NCI-H2227 (cell line): ENCODE results near the gene KLRK1.
"Not testable (repeated sequence)": the region's sequence is repeated elsewhere in the genome, so short reads cannot be mapped to it uniquely, and the experiment has no call there.

ENCODE experiments used
- DNase-seq: peaks from one replicate; lab custom pipeline; 2025; ENCODE audit not compliant: unreplicated experiment; lab: John Stamatoyannopoulos, UW

The KLRK1 gene

DNA sequence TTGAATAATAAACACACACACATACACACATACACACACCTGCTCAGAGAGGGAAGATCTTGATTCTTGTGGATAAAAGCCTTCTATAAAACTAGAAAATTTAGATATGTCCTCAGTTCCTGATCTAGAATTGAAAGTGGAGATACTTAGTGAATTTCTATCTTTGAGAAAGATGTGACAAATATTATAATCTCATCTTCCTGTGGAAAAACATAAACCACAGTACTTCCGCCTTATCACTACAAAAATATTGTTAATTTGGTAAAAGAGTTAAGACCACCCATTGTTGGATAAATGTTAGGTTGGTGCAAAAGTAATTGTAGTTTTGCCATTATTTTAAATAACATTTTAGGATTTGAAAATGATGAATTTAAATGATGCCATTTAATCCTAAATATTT, at the start of gene KLRK1:
Gene KLRK1, minus strand, starts transcription at position 138 of the 400 bp plus-strand sequence. CDS start 1,231 bp downstream, outside the sequence.
- no peak for DNase-seq

DNA sequence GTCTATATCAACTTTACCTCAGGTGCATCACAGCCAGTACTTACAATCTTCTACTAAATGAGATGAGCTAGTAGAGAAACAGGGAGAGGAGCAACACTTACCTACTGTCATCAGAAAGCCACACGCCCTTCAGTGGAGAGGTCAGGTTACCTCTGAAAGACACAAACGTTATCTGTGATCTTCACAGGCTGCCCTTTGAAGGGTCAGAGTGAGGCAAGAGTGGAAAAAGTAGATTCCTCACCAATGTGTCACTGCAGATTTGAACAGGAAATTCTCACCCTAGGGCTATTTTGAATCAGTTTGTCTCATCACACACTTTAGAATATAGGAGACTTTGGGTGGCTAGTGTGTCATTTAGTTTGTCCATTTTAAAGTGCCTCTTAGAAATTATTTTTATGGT, 47.8 kb upstream of the KLRK1 start:
- DNase-seq: not testable (repeated sequence)

DNA sequence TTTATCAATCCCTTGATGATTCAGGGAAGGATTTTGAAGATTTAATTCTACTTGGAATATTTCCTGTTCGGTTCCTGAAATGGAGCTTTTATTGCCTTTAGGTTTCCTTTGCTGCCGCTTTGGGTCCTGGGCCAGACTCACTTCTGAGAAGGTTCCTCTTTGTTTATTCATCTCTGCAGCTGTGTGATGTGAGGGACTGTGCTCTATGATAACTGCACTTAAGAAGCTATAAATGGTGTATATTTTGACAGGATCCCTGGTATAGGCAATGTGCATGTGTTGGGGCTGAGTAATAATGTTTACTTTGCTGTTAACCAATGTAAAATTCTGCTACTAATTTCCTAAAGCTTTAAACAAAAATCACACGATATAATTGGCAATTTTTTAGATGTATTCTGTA, 46.0 kb upstream of the KLRK1 start, which contains the start of gene KLRC2:
Gene KLRC2, minus strand, starts transcription at position 195 of the 400 bp plus-strand sequence. Its CDS starts 24 bp downstream, at position 171.
- not testable (repeated sequence) for DNase-seq

DNA sequence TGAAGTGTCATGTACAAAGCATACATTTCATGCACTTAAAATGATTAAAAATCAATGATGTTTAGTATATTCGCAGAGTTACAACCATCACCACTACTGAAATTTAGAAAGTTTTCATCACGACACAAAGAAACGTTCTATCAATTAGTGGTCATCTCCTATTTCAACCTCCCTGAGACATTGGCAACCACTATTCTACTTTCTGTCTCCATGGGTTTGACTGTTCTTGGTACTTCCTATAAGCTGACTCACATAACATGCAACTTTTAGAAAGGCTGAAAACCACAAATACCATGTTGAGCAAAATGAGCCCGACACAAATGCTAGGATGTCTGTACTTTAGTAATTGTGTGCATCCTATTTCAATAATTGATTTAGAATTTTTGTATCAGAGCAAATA, 40.8 kb upstream of the KLRK1 start:
- not testable (repeated sequence) for DNase-seq

DNA sequence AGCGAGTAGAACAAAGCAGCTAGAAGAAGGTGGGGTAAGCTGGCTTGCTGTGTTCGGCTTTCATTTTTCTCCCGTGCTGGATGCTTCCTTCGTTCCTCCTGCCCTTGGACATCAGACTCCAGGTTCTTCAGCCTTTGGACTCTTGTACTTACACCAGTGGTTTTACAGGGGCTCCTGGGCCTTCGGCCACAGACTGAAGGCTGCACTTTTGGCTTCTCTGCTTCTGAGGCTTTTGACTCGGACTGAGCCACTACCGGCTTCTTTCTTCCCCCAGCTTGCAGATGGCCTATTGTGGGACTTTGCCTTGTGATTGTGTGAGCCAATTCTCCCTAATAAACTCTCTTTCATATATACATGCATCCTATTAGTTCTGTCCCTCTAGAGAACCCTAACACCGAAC, 36.1 kb upstream of the KLRK1 start:
- DNase-seq: not testable (repeated sequence)

DNA sequence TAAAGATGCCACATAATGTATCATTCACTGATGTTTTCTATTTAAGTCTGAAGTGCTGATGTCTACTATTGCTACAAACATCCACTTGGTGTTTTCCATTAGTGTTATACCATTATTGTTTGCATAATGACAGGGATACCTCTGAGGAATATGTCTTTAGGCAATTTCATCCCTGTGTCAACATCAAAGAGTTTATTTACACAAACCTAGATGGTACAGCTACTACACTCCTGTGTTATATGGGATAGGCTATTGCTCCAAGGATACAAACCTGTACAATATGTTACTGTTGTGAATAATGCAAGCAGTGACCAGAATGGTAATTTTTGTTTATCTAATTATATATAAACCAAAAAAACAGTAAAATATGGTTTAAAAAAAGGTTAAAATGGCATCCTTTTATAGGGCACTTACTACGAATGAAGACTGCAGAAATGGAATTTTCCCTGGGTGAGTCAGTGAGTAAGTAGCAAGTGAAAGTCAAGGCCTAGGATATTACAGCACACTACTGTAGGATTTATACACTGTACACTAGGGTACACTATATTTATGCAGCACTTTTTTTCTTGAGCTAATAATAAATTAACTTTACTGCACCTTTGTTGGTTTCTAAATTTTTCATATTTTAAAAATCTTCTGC, 34.5 kb upstream of the KLRK1 start:
- not testable (repeated sequence) for DNase-seq

DNA sequence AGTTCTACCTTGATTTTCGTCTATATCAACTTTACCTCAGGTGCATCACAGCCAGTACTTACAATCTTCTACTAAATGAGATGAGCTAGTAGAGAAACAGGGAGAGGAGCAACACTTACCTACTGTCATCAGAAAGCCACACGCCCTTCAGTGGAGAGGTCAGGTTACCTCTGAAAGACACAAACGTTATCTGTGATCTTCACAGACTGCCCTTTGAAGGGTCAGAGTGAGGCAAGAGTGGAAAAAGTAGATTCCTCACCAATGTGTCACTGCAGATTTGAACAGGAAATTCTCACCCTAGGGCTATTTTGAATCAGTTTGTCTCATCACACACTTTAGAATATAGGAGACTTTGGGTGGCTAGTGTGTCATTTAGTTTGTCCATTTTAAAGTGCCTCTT, 32.3 kb upstream of the KLRK1 start:
- DNase-seq: not testable (repeated sequence)

DNA sequence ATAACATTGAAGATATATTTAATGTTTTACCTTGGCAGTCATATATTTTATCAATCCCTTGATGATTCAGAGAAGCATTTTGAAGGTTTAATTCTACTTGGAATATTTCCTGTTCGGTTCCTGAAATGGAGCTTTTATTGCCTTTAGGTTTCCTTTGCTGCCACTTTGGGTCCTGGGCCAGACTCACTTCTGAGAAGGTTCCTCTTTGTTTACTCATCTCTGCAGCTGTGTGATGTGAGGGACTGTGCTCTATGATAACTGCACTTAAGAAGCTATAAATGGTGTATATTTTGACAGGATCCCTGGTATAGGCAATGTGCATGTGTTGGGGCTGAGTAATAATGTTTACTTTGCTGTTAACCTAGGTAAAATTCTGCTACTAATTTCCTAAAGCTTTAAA, 30.5 kb upstream of the KLRK1 start, which contains the start of gene KLRC3:
Gene KLRC3, minus strand, starts transcription at position 262 of the 400 bp plus-strand sequence. Its CDS starts 45 bp downstream, at position 217.
- DNase-seq: not testable (repeated sequence)

DNA sequence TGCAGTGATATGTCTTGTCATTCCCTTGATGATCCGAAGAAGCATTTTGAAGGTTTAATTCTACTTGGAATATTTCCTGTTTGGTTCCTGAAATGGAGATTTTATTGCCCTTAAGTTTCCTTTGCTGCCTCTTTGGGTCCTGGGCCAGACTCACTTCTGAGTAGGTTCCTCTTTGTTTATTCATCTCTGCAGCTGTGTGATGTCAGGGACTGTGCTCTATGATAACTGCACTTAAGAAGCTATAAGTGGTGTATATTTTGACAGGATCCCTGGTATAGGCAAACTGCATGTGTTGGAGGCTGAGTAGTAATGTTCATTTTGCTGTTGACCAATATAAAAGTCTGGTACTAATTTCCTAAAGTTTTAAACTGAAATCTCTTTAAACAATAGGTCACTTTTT, 19.6 kb upstream of the KLRK1 start, which contains the start of gene KLRC4:
Gene KLRC4, minus strand, starts transcription at position 366 of the 400 bp plus-strand sequence. Its CDS starts 182 bp downstream, at position 184.
- DNase-seq: no peak

DNA sequence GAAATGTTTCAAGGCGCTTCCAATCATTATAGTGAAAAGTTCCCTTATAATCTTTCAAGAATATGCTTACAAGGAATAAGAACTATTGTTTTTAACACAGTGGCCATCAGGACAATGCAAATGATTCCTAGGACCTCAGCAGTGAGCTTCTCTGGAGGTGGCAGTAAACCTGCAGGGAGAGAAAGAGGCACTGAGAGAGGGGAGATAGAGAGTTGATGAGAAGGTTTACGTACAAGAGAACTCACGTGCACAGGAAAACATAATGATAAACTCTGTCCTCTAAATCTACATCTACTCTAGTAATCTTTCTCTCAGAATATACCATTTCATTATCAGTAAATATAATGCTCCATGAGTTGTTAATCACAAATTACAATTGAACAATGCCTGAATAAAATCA, 19.0 kb upstream of the KLRK1 start:
- DNase-seq: no peak

DNA sequence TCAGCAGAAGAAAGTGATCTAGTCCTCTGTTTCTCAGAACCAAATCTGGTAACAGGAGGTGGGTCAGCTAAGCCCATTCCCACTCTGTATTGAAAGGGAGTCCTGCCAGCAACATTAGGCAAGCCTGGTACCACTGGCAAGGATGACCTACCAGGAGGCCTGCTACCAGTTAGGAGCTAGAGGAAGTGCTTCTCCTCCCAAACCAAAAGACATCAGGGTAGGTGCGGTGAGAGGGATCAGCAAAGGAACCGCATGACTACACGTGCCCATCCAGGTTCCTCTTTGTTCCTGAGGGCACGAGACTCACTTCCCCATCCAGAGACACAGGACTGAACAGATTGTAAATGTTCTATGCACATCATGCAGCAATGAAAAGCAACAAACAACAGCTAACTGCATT, 16.9 kb upstream of the KLRK1 start:
- no peak for DNase-seq

DNA sequence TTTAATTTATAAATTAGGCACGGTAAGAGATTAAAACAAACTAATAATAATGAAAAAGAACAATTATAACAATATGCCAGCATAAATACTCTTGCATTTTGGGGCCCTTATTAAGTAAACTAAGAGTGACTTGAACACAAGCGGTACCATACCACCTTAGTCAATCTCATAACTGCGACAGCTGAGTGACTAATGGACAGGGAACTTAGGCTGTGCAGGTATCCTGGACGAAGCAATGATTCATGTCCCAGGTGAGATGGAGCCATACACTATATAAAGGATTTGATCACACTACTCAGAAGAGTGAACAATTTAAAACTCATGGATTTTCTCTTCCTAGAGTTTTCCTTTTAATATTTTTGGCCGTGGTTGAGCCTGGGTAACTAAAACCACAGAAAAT, 15.5 kb upstream of the KLRK1 start:
- DNase-seq: no peak

DNA sequence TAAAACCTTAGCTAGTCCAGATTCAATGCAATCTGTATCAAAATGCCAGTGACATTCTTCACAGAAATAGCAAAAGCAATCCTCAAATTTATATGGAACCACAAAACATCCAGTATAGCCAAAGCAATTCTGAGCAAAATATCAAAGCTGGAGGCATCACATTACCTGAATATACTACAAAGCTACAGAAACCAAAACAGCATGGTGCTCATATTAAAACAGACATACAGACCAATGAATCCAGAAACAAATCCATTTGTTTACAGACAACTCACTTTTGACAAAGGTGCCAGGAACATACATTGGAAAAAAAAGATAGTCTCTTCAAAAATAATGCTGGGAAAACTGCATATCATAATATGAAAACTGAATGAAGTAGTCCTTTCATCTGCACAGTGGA, 15.0 kb upstream of the KLRK1 start:
- no peak for DNase-seq

DNA sequence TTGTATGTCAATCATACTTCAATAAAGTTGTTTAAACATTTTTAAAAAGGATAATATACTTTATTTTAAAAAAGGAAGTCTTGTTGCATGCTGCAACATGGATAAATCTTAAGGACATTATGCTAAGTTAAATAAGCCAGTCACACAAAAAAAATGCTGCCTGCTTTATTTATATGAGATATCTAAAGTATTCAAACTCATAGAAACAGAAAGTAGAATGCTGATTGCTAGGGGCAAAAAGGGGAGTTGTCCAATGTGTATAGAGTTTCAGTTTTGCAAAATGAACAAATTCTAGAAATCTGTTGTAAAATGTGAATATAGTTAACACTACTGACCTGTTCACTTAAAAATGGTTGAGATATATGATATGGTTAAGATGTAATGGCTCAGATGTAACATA, 11.0 kb upstream of the KLRK1 start:
- DNase-seq: no peak

DNA sequence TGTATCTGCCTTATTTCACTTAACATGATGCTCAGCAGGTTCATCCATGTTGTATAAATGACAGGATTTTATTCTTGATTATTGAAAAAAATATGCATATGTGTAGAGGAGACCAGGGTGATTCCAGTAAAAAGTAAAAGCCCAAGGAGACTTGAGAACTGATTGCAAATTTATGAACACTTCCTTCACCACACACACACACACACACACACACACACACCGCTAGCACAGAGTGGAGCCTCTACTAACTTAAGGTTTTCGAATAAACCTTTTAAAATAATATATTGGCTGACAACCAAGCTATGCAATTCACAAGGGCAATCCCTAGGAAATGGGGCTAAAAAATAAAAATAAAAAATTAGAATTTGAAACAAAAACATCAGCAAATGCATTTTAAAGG, 8.3 kb upstream of the KLRK1 start:
- DNase-seq: no peak

DNA sequence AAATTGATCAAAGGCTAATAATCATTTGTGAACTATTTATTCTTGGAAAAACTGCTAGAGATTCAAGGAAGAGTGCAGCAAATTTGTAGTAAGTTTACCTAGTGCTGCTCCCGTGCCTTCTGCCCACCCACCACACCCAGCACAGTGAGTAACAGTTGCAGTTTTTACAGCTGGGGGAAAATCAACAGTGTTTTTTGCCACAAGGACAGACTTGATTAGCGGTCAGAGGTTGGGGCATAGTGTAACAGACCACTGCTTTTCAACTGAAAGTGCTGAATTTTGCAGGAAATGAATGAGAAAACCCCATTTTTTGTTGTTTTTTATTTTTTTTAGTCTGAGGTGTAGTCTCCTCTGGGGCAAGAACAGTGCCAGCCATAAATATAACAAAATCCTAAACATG, 7.5 kb upstream of the KLRK1 start:
- no peak for DNase-seq

DNA sequence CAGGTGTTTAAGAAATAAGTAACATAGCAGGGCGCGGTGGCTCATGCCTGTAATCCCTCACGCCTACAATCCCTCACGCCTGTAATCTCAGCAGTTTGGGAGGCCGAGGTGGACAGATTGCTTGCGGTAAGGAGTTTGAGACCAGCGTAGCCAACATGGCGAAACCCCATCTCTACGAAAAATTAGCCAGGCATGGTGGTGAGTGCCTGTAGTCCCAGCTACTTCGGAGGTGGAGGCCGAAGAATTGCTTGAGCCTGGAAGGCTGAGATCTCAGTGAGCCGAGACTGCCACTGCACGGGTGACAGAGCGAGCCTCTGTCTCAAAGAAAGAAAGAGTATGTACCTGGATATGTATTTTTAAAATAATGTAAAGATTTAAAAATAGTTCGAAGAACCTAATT, 6.3 kb upstream of the KLRK1 start:
- not testable (repeated sequence) for DNase-seq

DNA sequence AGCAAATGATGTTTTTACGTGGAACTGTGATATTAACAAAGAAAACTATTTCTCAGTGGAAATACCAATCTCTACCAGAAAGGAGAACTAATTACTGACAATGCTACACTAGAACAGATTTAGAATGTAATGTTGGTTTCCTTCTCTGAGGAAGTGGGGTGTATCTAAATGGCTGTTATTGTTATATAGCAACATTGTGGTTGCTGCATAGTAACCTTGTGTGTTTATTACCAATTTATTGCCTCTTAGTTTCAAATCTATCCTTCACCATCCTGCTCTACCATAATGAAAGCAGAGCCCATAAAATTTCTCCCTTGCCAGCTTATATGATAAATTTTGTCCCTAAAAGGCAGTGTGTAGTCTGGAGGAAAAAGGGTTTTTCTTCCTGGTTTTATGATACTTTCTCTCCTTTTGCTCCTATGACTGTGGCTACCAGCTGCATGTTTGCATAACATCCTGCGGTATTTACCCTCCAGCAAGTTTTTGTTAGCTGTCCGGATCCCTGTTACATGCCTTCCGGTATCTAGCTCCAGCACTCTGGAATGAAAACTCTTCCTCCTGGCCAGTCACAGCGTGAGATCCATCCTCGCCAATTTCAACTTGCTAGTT, 5.7 kb upstream of the KLRK1 start:
- no peak for DNase-seq

DNA sequence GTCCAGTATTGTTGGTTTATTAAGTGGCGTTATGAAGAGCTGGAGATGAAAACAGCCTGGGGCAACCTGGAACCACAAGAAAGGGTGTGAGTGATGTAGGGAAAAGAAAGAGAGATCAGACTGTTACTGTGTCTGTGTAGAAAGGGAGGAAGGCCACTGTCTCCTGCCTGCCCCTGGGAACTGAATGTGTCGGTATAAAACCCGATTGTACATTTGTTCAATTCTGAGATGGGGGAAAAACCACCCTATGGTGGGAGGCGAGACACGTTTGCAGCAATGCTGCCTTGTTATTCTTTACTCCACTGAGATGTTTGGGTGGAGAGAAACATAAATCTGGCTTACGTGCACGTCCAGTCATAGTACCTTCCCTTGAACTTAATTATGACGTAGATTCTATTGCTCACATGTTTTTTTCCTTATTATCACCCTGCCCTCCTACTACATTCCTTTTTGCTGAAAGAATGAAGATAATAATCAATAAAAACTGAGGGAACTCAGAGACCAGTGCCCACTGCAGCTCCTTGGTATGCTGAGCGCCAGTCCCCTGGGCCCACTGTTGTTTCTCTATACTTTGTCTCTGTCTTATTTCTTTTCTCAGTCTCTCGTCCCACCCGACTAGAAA, 4.8 kb upstream of the KLRK1 start:
- DNase-seq: not testable (repeated sequence)

DNA sequence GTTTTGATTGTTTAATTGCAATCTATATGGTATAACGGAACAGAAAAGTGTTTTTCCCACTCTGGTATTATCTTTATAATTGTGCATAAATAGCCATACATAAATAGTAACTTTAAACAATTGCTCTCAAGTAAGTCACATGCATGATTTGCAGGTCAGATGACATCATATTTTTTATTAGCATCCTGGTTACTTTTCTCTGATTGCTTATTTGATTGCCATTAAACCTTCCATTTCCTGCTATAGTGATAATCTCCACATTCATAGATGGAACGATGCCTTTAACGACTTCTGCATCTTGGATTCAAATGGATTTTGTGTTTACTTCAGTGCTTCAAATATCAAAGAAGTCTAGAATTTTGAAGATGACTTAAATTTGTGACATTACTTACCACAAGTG, 3.5 kb upstream of the KLRK1 start:
- no peak for DNase-seq

DNA sequence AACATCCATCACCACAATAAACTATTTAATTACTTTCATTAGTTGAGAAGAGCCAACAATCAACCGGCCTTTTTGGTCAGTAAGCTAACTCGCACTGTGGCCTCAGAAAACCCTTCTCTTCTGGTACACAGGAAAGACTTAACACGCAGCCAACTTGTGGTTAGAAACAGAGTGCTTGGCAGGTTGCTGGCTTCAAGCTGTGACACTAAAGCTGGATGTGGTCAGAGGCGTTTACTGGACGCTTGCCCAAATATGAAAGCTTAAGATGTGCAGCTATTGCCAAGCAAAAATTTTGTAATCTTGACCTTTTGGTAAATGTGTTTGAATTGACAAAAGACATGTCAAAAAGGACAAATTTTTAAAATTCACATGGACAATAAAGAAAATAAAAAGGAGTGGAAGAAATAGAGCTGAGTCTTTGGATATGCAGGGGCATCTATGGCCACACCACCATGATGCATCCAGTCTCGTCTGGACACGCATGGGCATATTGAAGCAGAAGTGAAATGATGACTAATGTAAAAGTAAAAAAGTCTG, 2.6 kb upstream of the KLRK1 start:
- no peak for DNase-seq

DNA sequence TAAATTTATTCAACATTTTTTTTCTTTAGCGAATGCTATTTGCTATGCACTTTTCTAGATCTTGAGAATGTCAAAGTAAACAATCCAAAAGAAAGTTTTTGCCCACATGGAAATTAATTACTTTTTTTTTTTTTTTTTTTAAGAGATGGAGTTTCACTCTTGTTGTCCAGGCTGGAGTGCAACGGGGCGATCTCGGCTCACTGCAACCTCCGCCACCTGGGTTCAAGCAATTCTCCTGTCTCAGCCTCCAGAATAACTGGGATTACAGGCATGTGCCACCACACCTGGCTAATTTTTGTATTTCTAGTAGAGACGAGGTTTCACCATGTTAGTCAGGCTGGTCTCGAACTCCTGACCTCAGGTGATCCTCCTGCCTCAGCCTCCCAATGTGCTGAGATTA, 1.1 kb upstream of the KLRK1 start:
- DNase-seq: not testable (repeated sequence)
